GM21390 (cell line): ENCODE data around the gene RGPD4.
"Not testable (repeated sequence)": the region's sequence is repeated elsewhere in the genome, so short reads cannot be mapped to it uniquely, and the experiment has no call there.

ENCODE experiments used
- ATAC-seq: cut with Tn5 transposase; IDR thresholded peaks from one replicate; pipeline ENCODE4 v1.9.1; 2021; ENCODE audit not compliant: unreplicated experiment

RGPD4 gene

DNA sequence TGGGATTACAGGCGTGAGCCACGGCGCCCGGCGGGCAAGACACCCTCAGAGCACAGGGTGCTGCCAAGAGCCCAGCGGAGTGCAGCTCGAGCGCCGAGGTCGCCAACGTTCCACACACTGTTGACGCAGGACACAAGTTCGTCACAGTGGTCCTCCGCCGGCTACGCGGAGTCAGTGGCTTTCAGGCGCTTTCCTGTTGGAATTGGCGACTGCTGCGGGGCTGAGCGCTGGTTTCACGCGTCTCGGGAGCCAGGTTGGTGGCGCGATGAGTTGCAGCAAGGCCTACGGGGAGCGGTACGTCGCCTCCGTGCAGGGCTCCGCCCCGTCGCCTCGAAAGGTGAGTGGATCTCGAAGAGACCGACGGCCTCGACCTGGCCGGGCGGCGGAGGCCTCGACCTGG, at the start of gene RGPD4:
Gene RGPD4 (plus strand): TSS at position 144 of the 400 bp plus-strand sequence. CDS start 122 bp downstream, at position 266.
- ATAC-seq = not testable (repeated sequence)

DNA sequence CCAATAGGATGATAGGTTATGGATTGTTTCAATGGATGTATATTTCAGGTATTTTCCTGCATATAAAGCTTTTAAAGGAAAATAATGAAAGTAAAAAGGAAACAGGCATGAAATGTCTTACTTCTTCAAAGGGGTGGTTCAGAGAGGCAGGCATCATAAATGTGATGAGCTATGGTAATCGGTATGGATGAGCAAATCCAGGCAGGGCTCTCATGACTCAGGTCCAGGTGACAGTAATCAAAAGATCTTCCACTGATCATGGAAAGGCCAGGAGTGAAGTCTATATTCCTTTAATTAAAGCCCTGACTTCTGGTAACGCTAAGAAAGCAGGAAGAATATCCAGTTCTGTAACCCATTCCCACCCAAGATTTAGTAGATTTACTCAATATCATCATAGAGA, 48.7 kb upstream of the RGPD4 start:
- ATAC-seq = no peak

DNA sequence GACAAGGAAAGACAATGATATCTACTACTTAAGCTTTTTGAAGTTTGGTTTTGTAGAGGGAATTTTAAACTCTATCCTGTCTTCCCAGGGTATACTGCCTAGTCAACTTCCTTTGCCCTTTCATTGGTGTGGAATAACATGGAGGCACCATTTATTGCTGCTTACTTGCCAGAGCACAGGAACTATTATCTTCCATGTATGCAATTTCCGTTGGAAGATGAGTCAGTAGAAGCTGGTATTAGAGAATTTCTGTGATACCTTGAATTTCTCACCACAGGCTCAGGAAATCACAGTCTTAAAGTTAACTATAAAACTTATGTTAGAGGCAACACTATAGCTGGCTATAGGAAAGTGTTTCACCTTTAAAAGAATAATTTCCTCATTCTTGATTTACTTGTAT, 40.9 kb upstream of the RGPD4 start:
- ATAC-seq = no peak

DNA sequence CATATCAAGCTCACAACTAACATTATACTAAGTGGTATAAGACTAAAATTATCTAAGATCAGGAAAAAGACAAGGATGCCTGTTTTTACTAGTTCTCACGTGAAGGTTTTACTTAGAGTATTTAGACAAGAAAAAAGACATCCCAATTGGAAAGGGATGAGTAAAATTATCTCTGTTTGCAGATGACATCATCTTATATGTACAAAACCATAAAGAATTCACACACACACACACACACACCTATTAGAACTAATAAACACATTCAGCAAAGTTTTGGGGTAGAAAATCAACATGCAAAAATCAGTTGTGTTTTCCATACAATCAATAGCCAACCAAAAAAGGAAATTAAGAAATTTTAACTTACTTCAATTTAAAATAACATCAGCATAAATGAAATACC, 35.9 kb upstream of the RGPD4 start:
- ATAC-seq = no peak

DNA sequence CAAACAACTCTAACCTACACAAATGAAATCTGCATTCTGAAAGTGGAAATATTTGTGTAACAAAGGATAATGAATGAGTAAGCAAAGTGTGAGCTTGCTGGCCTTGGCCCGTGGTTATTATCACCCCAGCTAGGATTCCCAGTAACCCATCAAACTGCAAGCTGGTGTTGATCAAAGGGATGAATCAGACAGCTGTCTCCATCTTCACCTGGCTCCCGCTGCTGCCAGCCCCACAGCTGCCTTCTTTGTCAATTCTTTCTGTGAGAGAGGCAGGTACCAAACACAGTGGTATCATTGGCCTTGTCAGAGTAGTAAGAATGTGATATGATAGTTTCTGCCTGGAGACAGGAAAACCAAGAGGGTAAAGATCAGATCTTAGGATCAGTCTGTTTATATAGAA, 25.2 kb upstream of the RGPD4 start:
- ATAC-seq = no peak

DNA sequence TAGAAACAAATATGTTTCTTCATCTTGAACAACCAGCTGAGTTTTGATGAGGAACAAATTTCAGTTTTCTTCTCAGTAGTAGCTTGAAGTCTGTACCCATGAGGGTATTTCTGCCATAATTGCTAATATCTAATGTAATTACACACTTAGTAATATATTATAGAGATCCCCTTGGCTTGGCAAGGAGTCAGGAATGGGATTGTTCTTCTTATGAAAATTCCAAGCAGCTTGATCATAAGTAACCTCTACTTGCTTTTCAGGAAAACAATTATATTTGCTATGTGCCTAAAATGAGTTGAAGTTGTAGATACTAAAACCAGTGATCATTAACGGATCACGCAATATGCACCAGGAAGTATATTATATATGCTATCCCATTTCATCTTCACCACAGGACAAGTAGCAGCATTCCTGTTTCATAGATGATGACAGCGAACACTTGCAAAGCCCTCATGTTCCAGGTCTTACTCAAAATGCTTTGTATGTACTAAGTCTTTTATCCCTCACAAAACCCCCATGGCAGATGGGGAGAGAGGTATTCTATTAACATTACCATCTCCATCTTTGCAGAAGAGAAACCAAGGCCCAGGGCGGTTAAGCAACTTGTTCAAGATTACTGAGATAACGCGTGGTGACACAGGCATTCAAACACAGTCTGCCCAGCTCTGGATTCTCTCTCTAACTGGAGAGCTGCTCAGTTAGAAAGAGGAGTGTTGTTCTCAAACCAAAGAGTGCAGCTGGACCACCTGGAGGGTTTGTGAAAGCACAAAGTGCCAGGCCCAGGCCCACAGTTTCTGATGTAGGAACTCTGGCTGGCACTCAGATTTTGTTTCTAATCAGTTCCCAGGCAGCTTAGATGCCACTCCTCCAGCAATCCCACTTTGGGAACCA, 21.8 kb upstream of the RGPD4 start:
- ATAC-seq = no peak

DNA sequence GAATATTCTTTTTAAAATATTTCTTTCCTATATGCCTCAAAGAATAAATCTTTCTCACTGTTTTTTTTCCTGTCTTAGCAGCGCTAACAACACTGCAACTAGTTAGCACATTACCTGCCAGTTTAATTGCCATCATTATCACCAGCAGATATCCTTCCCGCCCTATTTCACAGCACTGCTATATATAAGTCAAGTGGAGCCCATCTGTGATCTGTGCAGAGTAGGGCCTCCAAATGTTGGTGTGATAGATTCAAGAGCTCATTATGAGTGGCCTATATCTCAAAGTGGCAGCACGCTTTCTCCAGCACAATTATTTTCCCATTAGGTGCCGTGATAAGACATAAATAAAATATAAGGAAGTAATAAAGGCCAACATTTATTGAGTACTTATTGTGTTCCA, 19.8 kb upstream of the RGPD4 start:
- no peak for ATAC-seq

DNA sequence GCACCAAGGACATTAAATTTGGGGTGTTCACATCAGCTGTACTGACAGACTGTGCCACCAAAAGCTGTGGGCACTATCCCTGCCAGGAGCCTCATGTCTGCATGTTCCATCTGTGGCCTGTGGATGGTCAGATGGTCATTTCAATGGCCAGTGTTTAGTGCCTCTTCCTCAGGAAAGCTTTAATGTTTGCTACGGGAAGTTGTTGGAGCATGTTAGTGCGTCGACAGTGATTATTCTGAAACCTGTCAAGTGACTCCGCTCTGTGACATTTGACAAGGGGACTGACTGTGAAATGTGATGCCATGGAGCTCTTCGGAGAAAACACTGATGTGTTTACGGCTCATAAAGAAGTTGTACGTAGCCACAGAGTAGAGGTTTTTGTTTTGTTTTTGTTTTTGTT, 18.7 kb upstream of the RGPD4 start:
- no peak for ATAC-seq

DNA sequence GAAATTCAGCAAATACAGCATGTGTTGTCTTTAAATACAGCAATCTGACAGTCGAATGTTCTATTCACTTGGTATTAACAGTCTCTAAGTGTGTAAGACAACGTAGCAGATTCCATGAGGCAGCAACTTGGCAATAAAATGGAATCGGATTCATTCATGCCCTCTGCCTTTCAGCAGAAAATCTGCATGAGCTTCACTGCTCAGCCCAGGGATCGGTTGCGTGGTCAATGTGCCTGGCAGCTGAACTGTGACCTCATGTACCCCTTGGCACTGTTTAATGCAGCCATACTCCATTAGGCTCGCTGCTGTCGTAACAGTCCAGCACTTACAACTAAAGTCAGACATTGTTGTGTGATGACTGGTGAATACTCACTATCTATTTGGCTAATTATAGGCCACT, 17.7 kb upstream of the RGPD4 start:
- ATAC-seq = no peak

DNA sequence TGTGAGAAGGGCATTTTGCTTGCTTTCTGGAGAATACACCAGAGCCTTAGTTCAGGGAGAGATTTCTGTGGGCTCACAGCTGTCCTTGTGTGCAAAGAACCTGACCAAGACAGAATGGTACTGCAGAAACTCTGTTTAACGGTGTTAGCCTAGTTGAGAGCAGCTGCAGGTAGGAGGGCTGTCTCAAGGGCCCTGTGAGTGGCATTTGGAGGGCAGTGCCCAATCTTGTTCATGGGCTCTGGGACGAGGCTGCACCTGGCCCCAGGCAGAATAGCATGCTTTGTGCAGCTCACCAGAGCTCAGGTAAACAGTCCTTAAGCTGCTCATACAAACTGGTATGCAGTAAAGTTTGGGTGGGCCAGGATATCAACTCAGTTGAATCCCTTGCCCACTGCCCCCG, 16.9 kb upstream of the RGPD4 start:
- no peak for ATAC-seq

DNA sequence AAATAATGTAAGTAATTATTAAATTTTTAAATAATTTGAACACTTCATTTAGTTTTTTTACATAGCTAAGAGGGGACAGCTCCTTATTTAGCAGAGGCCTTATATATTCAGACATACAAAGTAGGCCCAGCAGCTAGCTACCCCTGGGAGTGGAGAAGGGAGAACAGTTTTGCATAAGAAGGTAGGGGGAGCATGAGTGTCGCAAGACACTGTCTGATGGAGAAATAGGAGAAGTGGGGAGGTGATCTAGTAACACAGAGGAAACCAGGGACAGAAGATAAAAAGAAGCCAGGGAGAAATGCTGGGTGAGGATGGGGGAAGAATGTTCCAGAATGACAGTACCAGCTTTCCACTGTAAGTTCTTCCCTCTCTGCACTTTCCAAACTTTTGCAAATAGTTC, 16.0 kb upstream of the RGPD4 start:
- ATAC-seq = no peak

DNA sequence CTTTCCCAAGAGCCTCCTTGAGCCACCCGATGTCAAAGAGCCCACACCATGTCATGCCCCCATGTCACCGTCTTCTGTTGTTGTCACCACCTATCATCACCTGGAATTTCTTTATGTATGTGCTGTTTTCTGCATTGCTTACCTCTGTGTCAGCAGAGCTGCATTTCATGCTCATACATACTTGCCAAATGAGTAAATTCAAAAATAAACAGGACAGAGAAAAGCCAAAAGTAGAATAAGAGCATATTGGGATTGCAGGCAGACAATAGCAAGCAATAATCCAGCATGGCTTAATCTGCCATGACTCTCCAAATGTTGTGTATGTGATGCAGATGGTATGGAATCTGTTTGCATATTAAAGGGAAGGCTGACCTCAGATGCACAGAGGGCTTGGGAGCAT, 15.3 kb upstream of the RGPD4 start:
- ATAC-seq = no peak

DNA sequence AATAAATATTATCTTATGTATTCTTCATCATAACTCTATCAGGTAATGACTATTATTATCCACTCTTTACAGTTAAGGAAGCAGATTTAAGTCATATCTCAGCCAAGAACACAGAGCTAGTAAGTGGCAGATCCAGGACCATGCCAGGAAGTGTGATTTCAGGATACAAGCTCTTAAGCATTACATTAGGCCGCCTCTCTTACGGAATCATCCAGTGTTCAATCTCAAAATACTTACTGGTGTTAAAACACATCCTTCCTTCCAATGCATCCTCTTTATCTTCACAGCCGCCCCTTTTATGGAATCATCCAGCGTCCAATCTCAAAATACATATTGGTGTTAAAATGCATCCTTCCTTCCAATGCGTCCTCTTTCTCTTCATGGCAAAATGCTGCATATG, 14.7 kb upstream of the RGPD4 start:
- ATAC-seq = no peak

DNA sequence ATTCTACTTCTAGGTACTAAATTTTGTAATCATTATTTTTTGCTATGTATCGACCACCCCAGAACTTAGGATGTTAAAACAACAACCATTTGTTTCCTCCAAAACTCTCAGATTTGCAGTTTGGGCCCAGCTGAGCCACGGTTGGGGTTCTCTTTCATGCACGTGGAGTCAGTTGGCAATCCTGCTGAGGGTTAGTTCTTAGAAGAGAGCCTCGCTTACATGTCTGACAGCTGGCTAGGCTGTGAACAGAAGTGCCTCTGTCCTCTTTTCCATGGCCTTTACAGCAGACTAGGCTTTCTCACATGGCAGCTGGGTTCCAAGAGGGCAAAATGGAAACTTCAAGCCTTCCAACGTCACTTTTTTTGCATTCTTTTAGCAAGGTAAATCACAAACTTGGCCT, 9.3 kb upstream of the RGPD4 start:
- no peak for ATAC-seq

DNA sequence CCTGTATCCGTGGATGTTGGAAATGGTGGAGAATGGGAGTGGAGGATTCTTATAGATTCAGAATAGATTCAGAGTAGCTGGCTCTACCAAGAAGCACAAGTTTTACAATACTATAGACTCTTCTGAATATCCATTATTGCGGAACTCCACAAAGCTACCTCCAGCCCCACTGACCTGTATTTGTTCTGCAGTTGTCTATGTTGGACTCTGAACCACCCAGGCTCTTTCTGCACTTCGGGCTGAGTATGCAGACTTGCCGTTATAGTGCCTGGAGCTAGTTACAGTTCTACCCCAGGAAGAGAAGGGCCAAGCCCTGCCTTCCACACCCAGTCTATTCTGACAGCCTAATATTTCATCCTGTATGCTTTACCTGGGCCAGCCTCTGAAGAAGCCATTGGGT, 4.4 kb upstream of the RGPD4 start:
- ATAC-seq = no peak

DNA sequence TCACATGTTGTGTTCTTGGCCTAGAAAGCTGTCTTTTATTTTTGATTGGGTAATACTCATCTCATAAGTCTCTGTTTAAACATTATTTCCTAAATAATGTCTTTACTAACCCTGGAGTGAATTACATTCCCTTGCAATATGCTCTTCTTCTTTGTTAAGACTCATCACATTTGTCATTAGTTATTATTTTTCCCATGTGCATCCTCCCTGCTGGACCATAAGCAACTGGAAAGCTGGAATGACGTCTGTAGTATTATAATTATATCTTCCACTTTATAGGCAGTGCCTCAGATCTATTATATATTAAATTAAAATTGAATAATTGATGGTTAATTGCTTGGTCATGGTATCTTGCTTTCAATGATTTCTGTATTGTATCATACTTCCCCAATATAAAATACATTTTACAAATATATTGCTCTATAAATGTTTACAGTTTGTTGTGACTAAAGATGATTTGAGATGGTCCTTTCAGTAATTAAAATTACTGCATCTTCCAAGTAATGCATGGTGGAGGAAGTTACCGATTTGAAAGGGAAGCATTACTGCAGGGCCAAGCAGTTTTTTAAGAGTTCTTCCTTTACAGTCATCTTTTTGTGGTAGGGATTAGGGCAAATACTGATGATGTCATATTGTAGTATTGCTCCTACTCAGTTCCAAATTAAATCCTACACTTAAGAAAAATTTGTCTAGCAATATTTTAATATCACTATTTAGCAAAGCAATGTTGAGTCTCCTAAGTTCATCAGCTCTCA, 2.1 kb upstream of the RGPD4 start:
- no peak for ATAC-seq

DNA sequence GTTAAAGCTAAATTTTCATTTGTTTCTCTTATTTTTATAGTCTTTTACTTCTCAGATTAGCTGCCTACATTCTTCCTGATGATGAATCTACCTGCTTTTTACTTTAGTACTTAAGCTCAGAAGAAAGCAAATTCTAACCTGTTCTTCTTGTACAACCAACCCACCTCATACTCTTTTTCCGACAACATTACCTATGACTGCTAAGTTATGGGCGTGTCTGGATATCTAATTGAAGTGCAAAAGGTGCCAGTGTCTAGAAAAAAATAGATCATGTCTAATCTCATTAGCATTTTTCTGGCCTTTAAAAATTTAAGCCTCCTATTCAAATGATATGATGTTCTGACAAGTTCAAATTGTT, 1.5 kb upstream of the RGPD4 start:
- no peak for ATAC-seq

DNA sequence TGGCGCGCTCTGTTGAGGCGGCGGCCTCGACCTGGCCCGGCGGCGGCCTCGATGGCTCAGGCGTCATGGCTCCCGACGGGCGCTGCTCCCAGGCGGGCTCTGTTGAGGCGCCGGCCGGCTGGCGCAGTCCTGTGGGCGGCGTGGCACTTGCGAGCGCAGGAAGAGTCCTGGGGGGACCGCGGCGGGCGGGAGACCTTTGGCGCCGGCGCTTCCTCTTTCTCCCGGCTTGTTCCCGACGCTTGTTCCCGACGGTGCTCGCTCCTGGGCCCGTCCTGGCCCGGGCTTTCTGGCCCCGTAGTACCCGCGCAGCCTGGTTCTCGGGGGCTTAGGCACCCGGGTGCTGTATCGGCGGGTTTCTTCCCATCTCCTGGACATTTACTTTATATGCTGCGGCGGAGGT, 2.8 kb downstream of the RGPD4 start:
- ATAC-seq = not testable (repeated sequence)

DNA sequence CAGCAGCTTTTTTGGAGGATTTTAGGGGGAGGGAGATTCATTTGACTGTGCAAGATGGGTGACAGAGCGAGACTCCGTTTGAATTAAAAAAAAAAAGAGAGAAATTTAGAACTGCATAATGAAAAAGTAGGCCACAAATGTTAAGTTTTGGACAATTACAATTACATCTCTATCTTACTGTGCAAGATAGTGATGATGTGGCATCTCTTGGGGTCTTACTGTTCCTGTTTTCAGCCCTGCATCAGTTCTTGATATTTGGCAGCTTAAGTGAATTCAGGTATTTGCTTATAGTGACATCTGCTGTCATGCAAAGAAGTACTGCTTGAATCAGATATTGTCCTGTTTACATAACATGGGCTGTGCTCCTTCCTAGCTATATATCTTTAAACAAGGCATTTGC, 6.5 kb downstream of the RGPD4 start:
- not testable (repeated sequence) for ATAC-seq

DNA sequence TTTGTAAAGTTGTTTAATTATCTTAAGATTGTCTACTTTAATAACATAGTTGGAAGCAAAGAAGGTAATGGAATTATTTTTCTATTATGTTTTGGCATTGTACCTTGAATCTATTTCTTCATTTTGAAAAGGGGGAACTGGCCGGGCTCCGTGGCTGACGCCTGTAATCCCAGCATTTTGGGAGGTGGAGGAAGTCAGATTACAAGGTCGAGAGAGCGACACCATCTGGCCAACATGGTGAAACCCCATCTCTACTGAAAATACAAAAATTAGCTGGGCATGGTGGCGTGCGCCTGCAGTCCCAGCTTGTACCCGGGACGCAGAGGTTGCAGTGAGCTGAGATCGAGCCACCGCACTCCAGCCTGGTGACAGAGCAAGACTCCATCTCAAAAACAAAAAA, 6.9 kb downstream of the RGPD4 start:
- not testable (repeated sequence) for ATAC-seq

DNA sequence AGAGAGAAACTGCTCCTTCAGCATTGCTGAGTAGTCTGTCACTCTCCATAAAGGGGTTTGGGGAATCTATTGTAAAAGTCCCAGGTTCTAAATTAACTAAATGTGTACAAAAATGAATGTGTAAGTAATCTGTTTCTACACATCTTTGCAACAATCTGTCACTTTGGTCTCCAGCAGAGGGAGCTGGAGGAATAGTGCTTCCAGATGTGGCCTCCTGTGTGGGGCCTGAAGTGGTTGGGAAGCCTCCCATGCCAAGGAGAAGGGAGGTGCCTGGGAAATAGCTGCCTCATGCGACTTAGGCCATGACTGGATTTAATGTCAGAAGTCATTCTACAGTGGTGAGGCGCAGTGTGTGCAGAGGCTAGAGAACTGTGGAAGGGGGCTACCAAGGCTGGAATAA, 89.4 kb downstream of the RGPD4 start:
- not testable (repeated sequence) for ATAC-seq

DNA sequence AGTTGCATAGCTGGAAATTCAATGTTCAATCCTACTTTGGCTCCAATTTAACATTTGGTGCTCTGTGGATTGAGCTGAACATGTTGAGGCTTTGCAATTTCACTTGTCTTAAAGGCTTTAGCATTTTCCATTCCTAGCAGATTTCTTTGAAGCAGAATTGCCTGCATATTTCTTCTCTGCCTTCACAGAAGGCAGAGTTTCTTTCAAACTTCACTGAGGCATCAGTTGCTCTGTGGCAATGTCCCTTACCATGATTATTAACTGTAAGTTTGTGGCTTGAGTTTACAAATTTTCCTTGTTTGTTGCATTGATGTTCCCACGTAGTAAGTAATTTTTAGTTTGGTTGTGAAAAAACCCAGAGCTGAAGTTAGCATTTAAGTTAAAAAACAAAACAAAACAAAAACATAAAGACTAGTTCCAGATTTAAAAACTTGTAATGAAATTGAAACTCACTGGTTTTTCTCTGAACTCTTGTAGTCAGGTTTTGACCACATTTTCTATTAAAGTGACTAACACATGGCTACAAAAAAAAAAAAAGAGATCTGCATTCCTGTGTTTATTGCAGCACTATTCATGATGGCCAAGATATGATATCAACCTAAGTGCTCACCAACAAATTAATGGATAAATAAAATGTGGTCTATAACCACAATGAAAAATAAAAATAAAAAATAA, 90.1 kb downstream of the RGPD4 start:
- ATAC-seq = peak; percentile 91
